Adrenal gland (tissue), 12 donors: ENCODE measurements around the gene CAMTA1. TPM values are rescaled to one million over a fixed set of nuclear protein-coding genes. Genes with fewer than 3 reads are reported as not detected.
A peak's percentile ranks its signal among the peaks of the same experiment; 100 is the strongest.

Experiments used
- DNase-seq, 7 donors: peaks; one replicate each; pipeline ENCODE4 v3.0.0-alpha.2; 2019 to 2020
- H3K27ac ChIP-seq, 5 donors: fragments of 200-600 bp; sonication (generic) in 4 of 5; 1 replicate in 3 of 5; 2 replicates in 2 of 5; pipeline versions ENCODE4 v1.5.1 to v1.8.0; 2016 to 2020; ENCODE audit warnings: mild to moderate bottlenecking in 1 of 5
- H3K27me3 ChIP-seq: fragments of 200-600 bp; 2 replicates; pipeline ENCODE4 v1.8.0; 2021
- H3K36me3 ChIP-seq, 2 donors: fragments of 200-600 bp; replicated peaks in 1 of 2; 1 replicate in 1 of 2; 2 replicates in 1 of 2; pipeline versions ENCODE4 v1.5.1 to v1.8.0; 2018 to 2022
- H3K4me1 ChIP-seq, 2 donors: fragments of 200-600 bp; replicated peaks in 1 of 2; 1 replicate in 1 of 2; 2 replicates in 1 of 2; pipeline versions ENCODE4 v1.5.1 to v1.8.0; 2018 to 2021
- H3K4me3 ChIP-seq, 4 donors: fragments of 200-600 bp; sonication (generic) in 3 of 4; one replicate each; pipeline ENCODE4 v1.5.1; 2016 to 2018
- H3K9me3 ChIP-seq, 3 donors: fragments of 200-600 bp; sonication (generic) in 1 of 3; replicated peaks in 1 of 3; 1 replicate in 2 of 3; 2 replicates in 1 of 3; pipeline versions ENCODE4 v1.5.1 to v1.8.0; 2016 to 2021
- POLR2A ChIP-seq, 2 donors: fragments of 450-650 bp; IDR thresholded peaks; one replicate each; pipeline ENCODE4 v1.6.1; 2017; ENCODE audit warnings: antibody characterized with exemption in 2 of 2, mild to moderate bottlenecking in 2 of 2, moderate library complexity in 1 of 2
- WGBS, 4 donors: extraction: QIAGEN DNeasy Blood & Tissue Kit in 2 of 4; methylation state at CpG; one replicate each; pipeline versions ENCODE4 v1.1.5 to v1.1.7; 2013 to 2017; 5-methylcytosine and 5-hydroxymethylcytosine counted together
- intact Hi-C, 2 donors: fragments of 100-400 bp; cut with DNase I; formaldehyde crosslinking; loops; one replicate each; pipeline versions ENCODE4 v1.14.1 to v1.15.0; 2022 to 2023
- polyA plus RNA-seq, 3 donors: library from polyadenylated mRNA; stranded (reverse); fragments of 200-250 nt in 2 of 3; fragments of 350-450 nt in 1 of 3; fragmentation: Illumina TruSeq in 1 of 3; extraction: RNeasy Lipid Tissue Mini Kit (QIAGEN cat#74804) in 1 of 3; gene quantifications; one replicate each; pipeline ENCODE4 v1.2.3, GENCODE V29; 2013 to 2014
- total RNA-seq, 9 donors: library from RNA; depleted of rRNA in 4 of 9; stranded (reverse); fragments of >200 nt in 4 of 9; fragments of 120-200 nt in 1 of 9; fragmentation: NEBNext Ultra II Directional in 1 of 9; extraction: Animal tissue kit (Norgen Biotek cat#: 25700) in 1 of 9; gene quantifications; one replicate each; pipeline versions ENCODE4 v1.1.0 to v1.2.4, GENCODE V29; 2013 to 2023
- TF ChIP-seq, protein P1 (sequence below), 6 experiments: fragments of 450-650 bp in 4 of 6; fragments of 200-600 bp in 2 of 6; sonication (generic) in 1 of 6; IDR thresholded peaks; 1 replicate in 5 of 6; 2 replicates in 1 of 6; pipeline versions ENCODE4 v1.5.1 to v1.8.0; 2016 to 2021; ENCODE audit warnings: antibody characterized with exemption in 6 of 6, mild to moderate bottlenecking in 2 of 6, moderate library complexity in 1 of 6
- donor health status: healthy with polysubstance abuse.
- donor health status: Bipolar disorder and iron deficiency.
- donor health status: DM: yes; HTN: yes; CAD: no.
- donor health status: DM: no; HTN: no; CAD: no.
- donor health status: DM: no; HTN: no; CAD: no.
- donor health status: DM: yes; HTN: yes; CAD: no.

CAMTA1 gene
- total and polyA plus RNA-seq, 12 donors: 62.9 to 141 (median 96.9) TPM

DNA sequence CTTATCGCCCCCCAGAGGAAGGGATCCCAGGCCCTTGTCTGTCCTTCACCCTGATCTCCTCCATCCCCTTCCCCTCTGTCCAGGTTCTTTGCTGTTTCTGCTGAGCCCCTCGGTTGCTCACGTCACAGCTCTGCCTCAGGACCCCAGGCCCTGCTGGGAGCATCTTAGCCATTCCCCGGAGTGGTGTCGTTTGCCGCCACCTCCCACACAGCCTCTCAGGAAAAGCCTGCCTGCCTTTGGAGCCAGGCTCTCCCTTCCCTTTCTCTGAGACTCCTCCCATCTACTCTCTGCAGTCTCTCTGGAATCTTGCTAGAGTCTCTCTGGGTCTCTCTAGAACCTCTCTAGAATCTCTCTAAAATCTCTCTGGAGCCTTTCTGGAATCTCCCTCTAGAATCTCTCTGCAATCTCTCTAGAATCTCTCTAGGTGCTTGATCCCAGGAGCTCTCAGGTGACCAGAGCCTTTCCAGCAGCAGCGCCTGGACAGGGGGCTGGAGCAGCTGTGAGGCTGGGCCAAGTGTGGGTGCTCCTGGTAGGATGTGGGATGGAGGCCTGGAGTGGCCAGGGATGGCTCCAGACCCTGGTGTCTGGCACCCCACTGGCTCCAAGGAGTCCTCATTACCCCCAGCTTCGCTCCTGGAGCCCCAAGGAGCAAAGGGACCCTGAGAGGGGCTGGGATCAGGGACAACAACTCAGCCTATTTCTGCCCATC is 702.7 kb downstream of the CAMTA1 start:
- TF ChIP-seq, protein P1, sequence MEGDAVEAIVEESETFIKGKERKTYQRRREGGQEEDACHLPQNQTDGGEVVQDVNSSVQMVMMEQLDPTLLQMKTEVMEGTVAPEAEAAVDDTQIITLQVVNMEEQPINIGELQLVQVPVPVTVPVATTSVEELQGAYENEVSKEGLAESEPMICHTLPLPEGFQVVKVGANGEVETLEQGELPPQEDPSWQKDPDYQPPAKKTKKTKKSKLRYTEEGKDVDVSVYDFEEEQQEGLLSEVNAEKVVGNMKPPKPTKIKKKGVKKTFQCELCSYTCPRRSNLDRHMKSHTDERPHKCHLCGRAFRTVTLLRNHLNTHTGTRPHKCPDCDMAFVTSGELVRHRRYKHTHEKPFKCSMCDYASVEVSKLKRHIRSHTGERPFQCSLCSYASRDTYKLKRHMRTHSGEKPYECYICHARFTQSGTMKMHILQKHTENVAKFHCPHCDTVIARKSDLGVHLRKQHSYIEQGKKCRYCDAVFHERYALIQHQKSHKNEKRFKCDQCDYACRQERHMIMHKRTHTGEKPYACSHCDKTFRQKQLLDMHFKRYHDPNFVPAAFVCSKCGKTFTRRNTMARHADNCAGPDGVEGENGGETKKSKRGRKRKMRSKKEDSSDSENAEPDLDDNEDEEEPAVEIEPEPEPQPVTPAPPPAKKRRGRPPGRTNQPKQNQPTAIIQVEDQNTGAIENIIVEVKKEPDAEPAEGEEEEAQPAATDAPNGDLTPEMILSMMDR (IDR thresholded peaks at IDR 0.05): no peak
- no peak for TF ChIP-seq POLR2A (IDR thresholded peaks at IDR 0.05)
- WGBS, 4 donors: 83 to 89% (median 85%) methylated on average over 7 to 8 of the region's 8 CpGs
- Histone ChIP-seq H3K27me3 (no peaks in the 10 kb centered on the region), H3K4me3 (no peak overlapping the region), H3K27ac (no peak overlapping the region), H3K9me3 (no peaks in the 10 kb centered on the region), H3K36me3 (no peaks in the 10 kb centered on the region), H3K4me1 (peaks cover 0 to 7% of the 10 kb centered on the region in 2 donors)
- intact Hi-C loops: no loop called here
- no peak for DNase-seq

DNA sequence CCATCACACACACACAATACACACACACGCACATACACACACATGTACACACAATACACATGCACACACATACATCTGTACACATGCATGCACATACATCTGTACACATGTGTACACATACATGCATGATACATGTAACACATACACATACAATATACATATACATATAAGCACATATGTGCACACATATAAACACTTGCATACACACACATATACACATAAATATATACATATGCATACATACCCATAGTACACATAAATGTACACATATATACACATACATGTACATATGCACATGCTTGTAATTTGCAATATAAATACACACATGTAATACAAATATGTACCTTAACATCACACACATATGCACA is 703.2 kb downstream of the CAMTA1 start:
- 65 to 88% (median 79%) methylated on average over 1 of the region's 1 CpG for WGBS, 4 donors
- no peak for TF ChIP-seq POLR2A (IDR thresholded peaks at IDR 0.05)
- TF ChIP-seq, protein P1 (IDR thresholded peaks at IDR 0.05): no peak
- Histone ChIP-seq H3K9me3 (no peaks in the 10 kb centered on the region), H3K36me3 (no peaks in the 10 kb centered on the region), H3K4me1 (peaks cover 0 to 7% of the 10 kb centered on the region in 2 donors), H3K27ac (no peak overlapping the region), H3K27me3 (no peaks in the 10 kb centered on the region), H3K4me3 (no peak overlapping the region)
- intact Hi-C loops: no loop called here
- DNase-seq: no peak

DNA sequence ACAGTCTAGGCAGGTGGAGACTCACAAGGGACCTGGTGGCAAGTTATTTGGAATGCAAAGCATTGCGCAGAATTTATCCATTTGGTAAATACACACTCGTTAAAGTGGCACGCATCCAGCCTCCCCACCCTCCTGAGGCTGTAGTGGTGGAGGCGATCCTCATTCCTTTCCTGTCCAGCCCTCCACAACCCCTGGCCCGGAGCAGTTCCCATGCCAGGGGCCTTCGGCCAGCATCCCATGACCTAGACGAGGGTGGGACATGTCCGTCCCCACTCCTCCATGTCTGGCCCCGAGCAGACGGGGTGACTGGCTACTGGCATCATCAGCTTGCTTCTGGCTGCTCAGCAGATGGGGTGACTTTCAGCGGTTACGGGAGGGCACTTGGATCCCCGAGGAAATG is 704.3 kb downstream of the CAMTA1 start:
- TF ChIP-seq, protein P1 (IDR thresholded peaks at IDR 0.05): no peak
- TF ChIP-seq POLR2A (IDR thresholded peaks at IDR 0.05): no peak
- Histone ChIP-seq H3K27me3 (no peaks in the 10 kb centered on the region), H3K36me3 (no peaks in the 10 kb centered on the region), H3K9me3 (no peaks in the 10 kb centered on the region), H3K4me3 (no peak overlapping the region), H3K27ac (peak overlapping the region in 1 of 5 donors; percentile 49), H3K4me1 (peaks cover 0 to 7% of the 10 kb centered on the region in 2 donors)
- intact Hi-C loops: no loop called here
- no peak for DNase-seq
- 68 to 85% (median 83%) methylated on average over 10 to 13 of the region's 13 CpGs for WGBS, 4 donors

DNA sequence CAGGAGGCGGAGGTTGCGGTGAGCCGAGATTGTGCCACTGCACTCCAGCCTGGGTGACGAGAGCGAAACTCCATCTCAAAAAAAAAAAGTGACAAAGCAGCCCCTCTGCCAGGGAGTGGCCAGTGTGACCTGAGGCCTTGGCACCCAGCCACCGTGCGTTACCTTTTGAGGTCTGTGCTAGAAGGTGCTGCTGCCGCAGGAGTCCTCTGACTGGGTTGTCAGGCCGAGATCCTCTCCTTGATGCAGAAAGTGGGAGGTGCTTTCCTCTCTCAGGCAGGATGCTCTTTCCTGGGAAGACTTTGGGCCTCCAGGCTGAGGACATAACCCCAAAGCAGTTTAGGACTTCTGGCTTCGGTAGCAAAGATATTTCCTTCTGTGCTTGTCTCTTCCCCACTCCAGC is 705.3 kb downstream of the CAMTA1 start:
- TF ChIP-seq POLR2A (IDR thresholded peaks at IDR 0.05): no peak
- TF ChIP-seq, protein P1 (IDR thresholded peaks at IDR 0.05): no peak
- Histone ChIP-seq H3K4me1 (peaks cover 0 to 7% of the 10 kb centered on the region in 2 donors), H3K9me3 (no peaks in the 10 kb centered on the region), H3K27me3 (no peaks in the 10 kb centered on the region), H3K27ac (peak overlapping the region in 3 of 5 donors; percentile 10 to 66 (median 62)), H3K36me3 (no peaks in the 10 kb centered on the region), H3K4me3 (no peak overlapping the region)
- intact Hi-C loops: no loop called here
- 82 to 91% (median 89%) methylated on average over 10 of the region's 10 CpGs for WGBS, 4 donors
- DNase-seq: no peak
